HG03196 (cell line): ENCODE measurements around the gene PTPRG.

Experiments used
- ATAC-seq: cut with Tn5 transposase; IDR thresholded peaks from one replicate; pipeline ENCODE4 v1.9.1; 2021; ENCODE audit not compliant: unreplicated experiment

The PTPRG gene

GRCh38 chr3:61855211-61855610 lies 293.8 kb downstream of the PTPRG start:
- ATAC-seq = no peak

- ATAC-seq = no peak
Observed at GRCh38 chr3:61857297-61857696, 295.9 kb downstream of the PTPRG start.

GRCh38 chr3:61858054-61858453 lies 296.7 kb downstream of the PTPRG start:
- ATAC-seq = no peak

GRCh38 chr3:61861410-61861809 lies 300.0 kb downstream of the PTPRG start:
- ATAC-seq = no peak

- ATAC-seq = no peak
Observed at GRCh38 chr3:61862614-61863289, 301.4 kb downstream of the PTPRG start.

GRCh38 chr3:61863579-61863978 lies 302.2 kb downstream of the PTPRG start:
- ATAC-seq = no peak

- no peak for ATAC-seq
Observed at GRCh38 chr3:61864886-61865285, 303.5 kb downstream of the PTPRG start.

GRCh38 chr3:61865466-61866152 lies 304.2 kb downstream of the PTPRG start:
- no peak for ATAC-seq

- ATAC-seq = no peak
Observed at GRCh38 chr3:61866153-61866542, 304.8 kb downstream of the PTPRG start.

GRCh38 chr3:61866961-61867461 lies 305.6 kb downstream of the PTPRG start:
- ATAC-seq = no peak

GRCh38 chr3:61868499-61868898 lies 307.1 kb downstream of the PTPRG start:
- no peak for ATAC-seq

GRCh38 chr3:61869371-61869770 lies 308.0 kb downstream of the PTPRG start:
- ATAC-seq = no peak

GRCh38 chr3:61871644-61872043 lies 310.3 kb downstream of the PTPRG start:
- no peak for ATAC-seq

- no peak for ATAC-seq
Observed at GRCh38 chr3:61872077-61872706, 310.8 kb downstream of the PTPRG start.

- no peak for ATAC-seq
Observed at GRCh38 chr3:61875046-61875844, 313.9 kb downstream of the PTPRG start.

GRCh38 chr3:61875976-61876671 lies 314.8 kb downstream of the PTPRG start:
- ATAC-seq = no peak

GRCh38 chr3:61876797-61877196 lies 315.4 kb downstream of the PTPRG start:
- no peak for ATAC-seq

GRCh38 chr3:61877359-61878138 lies 316.2 kb downstream of the PTPRG start:
- ATAC-seq = peak; percentile 95

GRCh38 chr3:61882253-61882652 lies 320.9 kb downstream of the PTPRG start:
- no peak for ATAC-seq

GRCh38 chr3:61884794-61885193 lies 323.4 kb downstream of the PTPRG start:
- ATAC-seq = no peak
